SK-N-SH treated with all-trans-retinoic acid at 6 μM for 48 hours (cell line): ENCODE measurements around the gene OCRL.

Experiments used
- ATAC-seq: fragments of 200-7000 bp; cut with Tn5 transposase; 3 replicates; pipeline ENCODE4 v1.9.1; 2020; ENCODE audit warnings: mild to moderate bottlenecking, moderate library complexity
- ARNTL ChIP-seq: fragments of 450-650 bp; formaldehyde crosslinking; IDR thresholded peaks from 2 replicates; pipeline ENCODE4 v1.5.0; 2020; ENCODE audit warnings: low read depth, mild to moderate bottlenecking, moderate library complexity, borderline replicate concordance
- BACH2 ChIP-seq: fragments of 250-450 bp; sonication (Bioruptor Pico); IDR thresholded peaks from 2 replicates; pipeline ENCODE4 v1.9.0; 2021; ENCODE audit warnings: mild to moderate bottlenecking, borderline replicate concordance
- CSDC2 ChIP-seq: fragments of 250-450 bp; sonication (Bioruptor Pico); IDR thresholded peaks from 2 replicates; pipeline ENCODE4 v1.5.0; 2020; ENCODE audit warnings: mild to moderate bottlenecking, moderate library complexity
- ESRRG ChIP-seq: fragments of 250-450 bp; sonication (Bioruptor Pico); IDR thresholded peaks from 2 replicates; pipeline ENCODE4 v1.6.1; 2021; ENCODE audit warnings: mild to moderate bottlenecking
- GLIS3 ChIP-seq: fragments of 250-450 bp; sonication (Bioruptor Pico); IDR thresholded peaks from 2 replicates; pipeline ENCODE4 v1.5.0; 2020; ENCODE audit warnings: mild to moderate bottlenecking, moderate library complexity
- ISL1 ChIP-seq: fragments of 250-450 bp; sonication (Bioruptor Pico); IDR thresholded peaks from 2 replicates; pipeline ENCODE4 v2.1.2; 2022; ENCODE audit warnings: mild to moderate bottlenecking, moderate library complexity
- OSR1 ChIP-seq: fragments of 250-450 bp; sonication (Bioruptor Pico); IDR thresholded peaks from 2 replicates; pipeline ENCODE4 v1.8.0; 2022; ENCODE audit warnings: moderate library complexity, mild to moderate bottlenecking, inconsistent platforms
- PPARA ChIP-seq: fragments of 250-450 bp; sonication (Bioruptor Pico); IDR thresholded peaks from 2 replicates; pipeline ENCODE4 v1.5.0; 2020; ENCODE audit warnings: mild to moderate bottlenecking, borderline replicate concordance
- RARB ChIP-seq: fragments of 250-450 bp; sonication (Bioruptor Pico); IDR thresholded peaks from 2 replicates; pipeline ENCODE4 v1.8.0; 2021; ENCODE audit warnings: mild to moderate bottlenecking, moderate library complexity
- SNAI2 ChIP-seq: fragments of 250-450 bp; sonication (Bioruptor Pico); IDR thresholded peaks from 2 replicates; pipeline ENCODE4 v1.5.0; 2020; ENCODE audit warnings: mild to moderate bottlenecking, moderate library complexity
- TOX ChIP-seq: fragments of 250-450 bp; sonication (Bioruptor Pico); IDR thresholded peaks from 2 replicates; pipeline ENCODE4 v1.8.0; 2021; ENCODE audit warnings: mild to moderate bottlenecking, moderate library complexity, borderline replicate concordance
- ZC3H10 ChIP-seq: fragments of 250-450 bp; sonication (Bioruptor Pico); IDR thresholded peaks from 2 replicates; pipeline ENCODE4 v1.5.1; 2021; ENCODE audit warnings: mild to moderate bottlenecking, moderate library complexity
- ZFP3 ChIP-seq: fragments of 250-450 bp; sonication (Bioruptor Pico); IDR thresholded peaks from 2 replicates; pipeline ENCODE4 v1.5.0; 2020; ENCODE audit warnings: mild to moderate bottlenecking, moderate library complexity
- ZFP30 ChIP-seq: fragments of 450-650 bp; formaldehyde crosslinking; IDR thresholded peaks from 2 replicates; pipeline ENCODE4 v1.5.0; 2022; ENCODE audit warnings: mild to moderate bottlenecking, moderate library complexity
- ZNF565 ChIP-seq: fragments of 450-650 bp; formaldehyde crosslinking; conservative IDR thresholded peaks from 2 replicates; pipeline ENCODE4 v1.5.0; 2020; ENCODE audit warnings: low read depth, mild to moderate bottlenecking, moderate library complexity
- TF ChIP-seq, protein P1 (sequence below): fragments of 250-450 bp; sonication (Bioruptor Pico); IDR thresholded peaks from 2 replicates; pipeline ENCODE4 v1.5.1; 2021; ENCODE audit warnings: mild to moderate bottlenecking, moderate library complexity
- TF ChIP-seq, protein P2 (sequence below): fragments of 250-450 bp; sonication (Bioruptor Pico); IDR thresholded peaks from 2 replicates; pipeline ENCODE4 v1.8.0; 2021; ENCODE audit warnings: low read depth, mild to moderate bottlenecking, moderate library complexity, borderline replicate concordance
- TF ChIP-seq, protein P3 (sequence below): fragments of 250-450 bp; sonication (Bioruptor Pico); IDR thresholded peaks from 2 replicates; pipeline ENCODE4 v1.5.0; 2020; ENCODE audit warnings: mild to moderate bottlenecking, moderate library complexity
- TF ChIP-seq, protein P4 (sequence below): fragments of 250-450 bp; sonication (Bioruptor Pico); IDR thresholded peaks from 2 replicates; pipeline ENCODE4 v1.5.1; 2020; ENCODE audit warnings: low read depth, mild to moderate bottlenecking, moderate library complexity
- TF ChIP-seq, protein P5 (sequence below): fragments of 250-450 bp; sonication (Bioruptor Pico); IDR thresholded peaks from 2 replicates; pipeline ENCODE4 v1.8.0; 2020; ENCODE audit warnings: mild to moderate bottlenecking, moderate library complexity, borderline replicate concordance

The OCRL gene

DNA sequence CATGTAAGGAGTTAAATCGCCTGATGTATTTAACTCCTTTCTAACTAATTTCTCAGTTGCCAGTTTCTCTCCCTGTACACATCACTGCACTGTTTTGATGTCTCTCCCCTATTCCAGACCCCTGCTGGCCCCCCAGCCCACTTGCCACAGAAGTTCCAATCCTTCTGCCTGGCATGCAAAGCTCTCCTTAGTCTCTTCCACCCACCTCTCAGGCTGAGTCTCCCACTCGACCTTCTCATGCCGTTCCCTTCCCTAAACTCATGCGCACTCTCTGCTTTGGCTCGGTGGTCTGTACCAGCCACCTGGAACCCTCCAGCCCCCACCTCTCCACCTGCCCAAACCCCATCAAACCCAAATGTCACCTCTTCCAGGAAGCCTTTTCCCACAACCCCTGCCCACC is 57.8 kb downstream of the OCRL start:
- no peak for ATAC-seq
- TF ChIP-seq OSR1 (CRISPR knock-in tag) (no peak), PPARA (CRISPR knock-in tag) (no peak), TOX (no peak)

DNA sequence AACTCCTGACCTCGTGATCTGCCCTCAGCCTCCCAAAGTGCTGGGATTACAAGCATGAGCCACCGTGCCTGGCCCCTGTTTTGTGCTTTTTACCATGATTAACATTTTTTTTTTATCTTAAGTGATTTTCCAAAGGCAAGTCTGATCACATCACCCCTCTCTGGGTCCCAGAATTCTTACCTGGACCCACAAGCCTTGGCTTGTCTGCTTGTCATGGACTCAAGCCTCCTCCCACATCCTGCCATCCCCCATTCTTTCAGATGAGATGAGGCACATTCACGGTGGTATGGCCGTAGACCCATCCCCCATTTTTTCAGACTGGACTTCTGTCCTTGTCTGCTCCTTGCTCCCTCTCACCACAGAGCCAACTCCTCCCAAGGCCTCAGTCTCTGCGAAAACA is 59.4 kb downstream of the OCRL start:
- ATAC-seq: no peak
- TF ChIP-seq, protein P1, sequence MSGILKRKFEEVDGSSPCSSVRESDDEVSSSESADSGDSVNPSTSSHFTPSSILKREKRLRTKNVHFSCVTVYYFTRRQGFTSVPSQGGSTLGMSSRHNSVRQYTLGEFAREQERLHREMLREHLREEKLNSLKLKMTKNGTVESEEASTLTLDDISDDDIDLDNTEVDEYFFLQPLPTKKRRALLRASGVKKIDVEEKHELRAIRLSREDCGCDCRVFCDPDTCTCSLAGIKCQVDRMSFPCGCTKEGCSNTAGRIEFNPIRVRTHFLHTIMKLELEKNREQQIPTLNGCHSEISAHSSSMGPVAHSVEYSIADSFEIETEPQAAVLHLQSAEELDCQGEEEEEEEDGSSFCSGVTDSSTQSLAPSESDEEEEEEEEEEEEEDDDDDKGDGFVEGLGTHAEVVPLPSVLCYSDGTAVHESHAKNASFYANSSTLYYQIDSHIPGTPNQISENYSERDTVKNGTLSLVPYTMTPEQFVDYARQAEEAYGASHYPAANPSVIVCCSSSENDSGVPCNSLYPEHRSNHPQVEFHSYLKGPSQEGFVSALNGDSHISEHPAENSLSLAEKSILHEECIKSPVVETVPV: no peak
- TF ChIP-seq SNAI2 (CRISPR knock-in tag) (no peak), ZNF565 (no peak), OSR1 (CRISPR knock-in tag) (no peak), TOX (no peak), ARNTL (CRISPR knock-in tag) (no peak), ISL1 (CRISPR knock-in tag) (no peak), RARB (no peak), ZC3H10 (no peak), ZFP30 (no peak), ZFP3 (CRISPR knock-in tag) (no peak), CSDC2 (CRISPR knock-in tag) (no peak)
- TF ChIP-seq, protein P2, sequence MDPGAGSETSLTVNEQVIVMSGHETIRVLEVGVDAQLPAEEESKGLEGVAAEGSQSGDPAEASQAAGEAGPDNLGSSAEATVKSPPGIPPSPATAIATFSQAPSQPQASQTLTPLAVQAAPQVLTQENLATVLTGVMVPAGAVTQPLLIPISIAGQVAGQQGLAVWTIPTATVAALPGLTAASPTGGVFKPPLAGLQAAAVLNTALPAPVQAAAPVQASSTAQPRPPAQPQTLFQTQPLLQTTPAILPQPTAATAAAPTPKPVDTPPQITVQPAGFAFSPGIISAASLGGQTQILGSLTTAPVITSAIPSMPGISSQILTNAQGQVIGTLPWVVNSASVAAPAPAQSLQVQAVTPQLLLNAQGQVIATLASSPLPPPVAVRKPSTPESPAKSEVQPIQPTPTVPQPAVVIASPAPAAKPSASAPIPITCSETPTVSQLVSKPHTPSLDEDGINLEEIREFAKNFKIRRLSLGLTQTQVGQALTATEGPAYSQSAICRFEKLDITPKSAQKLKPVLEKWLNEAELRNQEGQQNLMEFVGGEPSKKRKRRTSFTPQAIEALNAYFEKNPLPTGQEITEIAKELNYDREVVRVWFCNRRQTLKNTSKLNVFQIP (CRISPR knock-in tag): no peak
- TF ChIP-seq, protein P3, sequence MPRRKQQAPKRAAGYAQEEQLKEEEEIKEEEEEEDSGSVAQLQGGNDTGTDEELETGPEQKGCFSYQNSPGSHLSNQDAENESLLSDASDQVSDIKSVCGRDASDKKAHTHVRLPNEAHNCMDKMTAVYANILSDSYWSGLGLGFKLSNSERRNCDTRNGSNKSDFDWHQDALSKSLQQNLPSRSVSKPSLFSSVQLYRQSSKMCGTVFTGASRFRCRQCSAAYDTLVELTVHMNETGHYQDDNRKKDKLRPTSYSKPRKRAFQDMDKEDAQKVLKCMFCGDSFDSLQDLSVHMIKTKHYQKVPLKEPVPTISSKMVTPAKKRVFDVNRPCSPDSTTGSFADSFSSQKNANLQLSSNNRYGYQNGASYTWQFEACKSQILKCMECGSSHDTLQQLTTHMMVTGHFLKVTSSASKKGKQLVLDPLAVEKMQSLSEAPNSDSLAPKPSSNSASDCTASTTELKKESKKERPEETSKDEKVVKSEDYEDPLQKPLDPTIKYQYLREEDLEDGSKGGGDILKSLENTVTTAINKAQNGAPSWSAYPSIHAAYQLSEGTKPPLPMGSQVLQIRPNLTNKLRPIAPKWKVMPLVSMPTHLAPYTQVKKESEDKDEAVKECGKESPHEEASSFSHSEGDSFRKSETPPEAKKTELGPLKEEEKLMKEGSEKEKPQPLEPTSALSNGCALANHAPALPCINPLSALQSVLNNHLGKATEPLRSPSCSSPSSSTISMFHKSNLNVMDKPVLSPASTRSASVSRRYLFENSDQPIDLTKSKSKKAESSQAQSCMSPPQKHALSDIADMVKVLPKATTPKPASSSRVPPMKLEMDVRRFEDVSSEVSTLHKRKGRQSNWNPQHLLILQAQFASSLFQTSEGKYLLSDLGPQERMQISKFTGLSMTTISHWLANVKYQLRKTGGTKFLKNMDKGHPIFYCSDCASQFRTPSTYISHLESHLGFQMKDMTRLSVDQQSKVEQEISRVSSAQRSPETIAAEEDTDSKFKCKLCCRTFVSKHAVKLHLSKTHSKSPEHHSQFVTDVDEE (CRISPR knock-in tag): no peak
- TF ChIP-seq, protein P4, sequence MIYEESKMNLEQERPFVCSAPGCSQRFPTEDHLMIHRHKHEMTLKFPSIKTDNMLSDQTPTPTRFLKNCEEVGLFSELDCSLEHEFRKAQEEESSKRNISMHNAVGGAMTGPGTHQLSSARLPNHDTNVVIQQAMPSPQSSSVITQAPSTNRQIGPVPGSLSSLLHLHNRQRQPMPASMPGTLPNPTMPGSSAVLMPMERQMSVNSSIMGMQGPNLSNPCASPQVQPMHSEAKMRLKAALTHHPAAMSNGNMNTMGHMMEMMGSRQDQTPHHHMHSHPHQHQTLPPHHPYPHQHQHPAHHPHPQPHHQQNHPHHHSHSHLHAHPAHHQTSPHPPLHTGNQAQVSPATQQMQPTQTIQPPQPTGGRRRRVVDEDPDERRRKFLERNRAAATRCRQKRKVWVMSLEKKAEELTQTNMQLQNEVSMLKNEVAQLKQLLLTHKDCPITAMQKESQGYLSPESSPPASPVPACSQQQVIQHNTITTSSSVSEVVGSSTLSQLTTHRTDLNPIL (CRISPR knock-in tag): no peak

DNA sequence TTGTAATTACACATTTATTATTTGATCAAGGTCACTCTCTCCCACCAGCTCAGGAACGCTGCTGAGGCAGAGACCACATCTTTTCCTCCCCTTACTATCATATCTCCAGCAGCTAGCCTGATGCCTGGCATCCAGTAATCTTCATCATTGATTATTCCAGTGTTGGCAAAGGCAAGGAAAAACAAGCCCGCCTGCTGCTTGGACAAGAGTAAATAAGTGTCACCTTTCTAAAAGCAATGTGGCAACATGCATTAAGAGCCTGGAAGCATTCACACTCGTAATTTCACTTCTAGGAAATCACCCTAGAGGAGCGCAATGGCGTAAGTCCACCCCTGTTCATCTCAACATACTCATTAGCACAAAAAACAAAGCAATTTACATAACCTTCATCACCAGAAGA is 59.9 kb downstream of the OCRL start:
- ATAC-seq: no peak
- TF ChIP-seq ZFP3 (CRISPR knock-in tag) (no peak), RARB (no peak), ESRRG (no peak)

DNA sequence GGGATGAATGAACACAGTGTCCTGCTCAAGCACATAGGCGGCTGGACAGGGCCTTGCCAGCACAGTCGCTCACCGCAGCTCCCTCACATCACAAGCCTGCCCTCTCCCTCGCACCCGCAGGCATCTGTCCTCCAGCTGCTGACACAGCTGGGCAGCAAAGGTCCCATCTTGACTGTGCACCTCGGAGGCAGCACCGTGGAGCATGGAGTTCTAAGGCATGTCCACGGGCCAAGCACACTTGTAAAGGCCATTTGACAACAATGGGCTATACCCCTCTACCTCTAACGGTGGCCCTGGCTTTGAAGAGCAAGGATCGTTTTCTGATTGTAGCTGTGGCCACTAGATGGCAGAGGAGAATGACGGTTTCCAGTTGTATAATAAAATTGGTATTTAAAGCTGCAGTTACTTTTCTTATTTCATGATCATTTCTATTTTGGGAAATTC is 60.9 kb downstream of the OCRL start:
- TF ChIP-seq PPARA (CRISPR knock-in tag) (no peak), ZC3H10 (no peak), BACH2 (CRISPR knock-in tag) (no peak), RARB (no peak), GLIS3 (no peak), ISL1 (CRISPR knock-in tag) (no peak)
- TF ChIP-seq, protein P3 (CRISPR knock-in tag): no peak
- TF ChIP-seq, protein P5, sequence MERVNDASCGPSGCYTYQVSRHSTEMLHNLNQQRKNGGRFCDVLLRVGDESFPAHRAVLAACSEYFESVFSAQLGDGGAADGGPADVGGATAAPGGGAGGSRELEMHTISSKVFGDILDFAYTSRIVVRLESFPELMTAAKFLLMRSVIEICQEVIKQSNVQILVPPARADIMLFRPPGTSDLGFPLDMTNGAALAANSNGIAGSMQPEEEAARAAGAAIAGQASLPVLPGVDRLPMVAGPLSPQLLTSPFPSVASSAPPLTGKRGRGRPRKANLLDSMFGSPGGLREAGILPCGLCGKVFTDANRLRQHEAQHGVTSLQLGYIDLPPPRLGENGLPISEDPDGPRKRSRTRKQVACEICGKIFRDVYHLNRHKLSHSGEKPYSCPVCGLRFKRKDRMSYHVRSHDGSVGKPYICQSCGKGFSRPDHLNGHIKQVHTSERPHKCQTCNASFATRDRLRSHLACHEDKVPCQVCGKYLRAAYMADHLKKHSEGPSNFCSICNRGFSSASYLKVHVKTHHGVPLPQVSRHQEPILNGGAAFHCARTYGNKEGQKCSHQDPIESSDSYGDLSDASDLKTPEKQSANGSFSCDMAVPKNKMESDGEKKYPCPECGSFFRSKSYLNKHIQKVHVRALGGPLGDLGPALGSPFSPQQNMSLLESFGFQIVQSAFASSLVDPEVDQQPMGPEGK (CRISPR knock-in tag): no peak
- peak; percentile 64 for ATAC-seq
